ENCODE results near the gene SLC9A8. TPM values are rescaled to one million over a fixed set of nuclear protein-coding genes. Genes with fewer than 3 reads are reported as not detected.
A peak's percentile ranks its signal among the peaks of the same experiment; 100 is the strongest.

The SLC9A8 gene
- total RNA-seq, 2 experiments from 2014 or later = 9.4 to 11.3 TPM

DNA sequence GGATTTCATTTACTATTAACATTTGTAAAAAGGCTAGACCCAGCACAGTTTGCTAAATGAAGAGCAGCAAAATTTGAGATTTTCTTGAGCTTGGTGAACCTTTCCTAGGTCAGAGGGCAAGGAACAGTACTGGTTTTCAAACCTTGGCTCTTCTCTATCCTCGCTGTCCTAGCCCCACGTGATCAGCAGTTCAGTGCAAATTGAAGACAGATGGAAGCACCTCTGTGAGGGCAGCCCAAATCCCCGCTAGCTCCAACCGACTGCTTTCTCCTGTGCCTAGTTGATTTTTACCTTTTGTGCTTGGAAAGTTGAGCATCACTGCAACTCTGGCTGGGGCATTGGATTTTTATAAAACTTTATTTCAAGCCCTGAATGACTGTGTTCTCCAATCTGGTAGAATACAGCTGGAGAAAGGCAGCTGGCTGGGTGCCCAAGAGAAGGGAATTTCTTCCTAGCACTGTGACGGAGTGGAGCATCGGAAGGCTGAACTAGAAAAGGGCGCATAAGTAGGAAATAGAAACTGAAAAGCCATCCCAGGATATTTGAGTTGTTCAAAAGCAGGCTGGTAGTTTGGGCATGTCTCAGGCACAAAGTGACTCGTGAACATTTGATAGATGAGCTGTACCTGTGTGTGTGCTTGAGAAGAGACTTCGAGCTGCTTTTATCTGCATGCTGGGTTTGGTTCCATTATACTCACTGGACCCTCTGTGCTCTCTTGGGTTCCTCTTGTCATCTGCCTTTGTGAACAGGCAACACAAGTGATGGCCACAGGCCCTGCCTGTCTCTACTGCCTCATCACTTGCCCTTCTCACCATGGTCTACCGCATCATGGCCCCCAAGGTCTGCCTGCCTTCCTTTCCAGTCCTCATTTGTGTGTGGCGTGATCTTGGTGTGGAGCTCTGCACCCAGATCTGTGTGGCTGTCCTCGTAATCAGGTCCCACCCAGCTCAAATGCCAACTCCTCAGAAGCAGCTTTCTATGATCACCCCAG is 125.8 kb downstream of the SLC9A8 start:
- Mint-ChIP-seq H3K4me1 (ENCODE audit: low read depth) (peaks cover 42% of the 10 kb centered on the region), H3K36me3 (ENCODE audit: low read depth) (peaks cover 43% of the 10 kb centered on the region)
- intact Hi-C loops (cut with micrococcal nuclease) = no loop called here

DNA sequence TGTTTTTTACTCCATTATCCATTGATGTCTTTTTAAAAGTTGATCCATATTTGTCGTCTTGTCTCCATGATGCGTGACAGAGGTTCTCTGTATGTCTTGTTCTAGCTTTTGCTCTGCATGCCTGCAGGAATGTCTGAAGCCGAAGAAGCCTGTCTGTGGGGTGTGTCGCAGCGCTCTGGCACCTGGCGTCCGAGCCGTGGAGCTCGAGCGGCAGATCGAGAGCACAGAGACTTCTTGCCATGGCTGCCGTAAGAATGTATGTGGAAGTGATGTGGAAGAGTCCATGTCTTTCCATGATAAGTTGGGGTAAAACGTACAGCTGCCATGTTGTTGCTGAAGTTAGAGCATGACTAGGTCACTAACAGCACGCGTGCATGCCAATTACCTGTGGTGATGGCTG is 128.8 kb downstream of the SLC9A8 start:
- ATAC-seq (no peak), DNase-seq (no peak)
- H3K9me3 Mint-ChIP-seq = no peaks in the 10 kb centered on the region
- intact Hi-C loops (cut with micrococcal nuclease) = no loop called here
- peaks cover 53% of the 10 kb centered on the region for H3K36me3 Mint-ChIP-seq (ENCODE audit: low read depth)
- peaks cover 36% of the 10 kb centered on the region for H3K4me1 Mint-ChIP-seq (ENCODE audit: low read depth)
- CTCF ChIA-PET = interaction anchor here (1.1 to 1.4 kb wide), 2 partner anchors 23 to 38 kb away, joined by 3 read pairs; no protein-coding TSS in a partner anchor
- TF ChIP-seq, protein P1, sequence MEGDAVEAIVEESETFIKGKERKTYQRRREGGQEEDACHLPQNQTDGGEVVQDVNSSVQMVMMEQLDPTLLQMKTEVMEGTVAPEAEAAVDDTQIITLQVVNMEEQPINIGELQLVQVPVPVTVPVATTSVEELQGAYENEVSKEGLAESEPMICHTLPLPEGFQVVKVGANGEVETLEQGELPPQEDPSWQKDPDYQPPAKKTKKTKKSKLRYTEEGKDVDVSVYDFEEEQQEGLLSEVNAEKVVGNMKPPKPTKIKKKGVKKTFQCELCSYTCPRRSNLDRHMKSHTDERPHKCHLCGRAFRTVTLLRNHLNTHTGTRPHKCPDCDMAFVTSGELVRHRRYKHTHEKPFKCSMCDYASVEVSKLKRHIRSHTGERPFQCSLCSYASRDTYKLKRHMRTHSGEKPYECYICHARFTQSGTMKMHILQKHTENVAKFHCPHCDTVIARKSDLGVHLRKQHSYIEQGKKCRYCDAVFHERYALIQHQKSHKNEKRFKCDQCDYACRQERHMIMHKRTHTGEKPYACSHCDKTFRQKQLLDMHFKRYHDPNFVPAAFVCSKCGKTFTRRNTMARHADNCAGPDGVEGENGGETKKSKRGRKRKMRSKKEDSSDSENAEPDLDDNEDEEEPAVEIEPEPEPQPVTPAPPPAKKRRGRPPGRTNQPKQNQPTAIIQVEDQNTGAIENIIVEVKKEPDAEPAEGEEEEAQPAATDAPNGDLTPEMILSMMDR (IDR thresholded peaks at IDR 0.05) = no peak
- no peaks in the 10 kb centered on the region for H3K27me3 Mint-ChIP-seq
- POLR2A ChIA-PET = interaction anchor here (0.6 to 1.4 kb wide), 2 partner anchors 37 to 526 kb away, joined by 3 read pairs; no protein-coding TSS in a partner anchor
- no peak overlapping the region for H3K27ac Mint-ChIP-seq
- no peak overlapping the region for H3K4me3 Mint-ChIP-seq

More for the DNA sequence above, 125.8 kb downstream of the SLC9A8 start:
- DNase-seq = no peak
- Mint-ChIP-seq H3K4me3 (peak overlapping the region; percentile 90), H3K27ac (peak overlapping the region; percentile 91), H3K9me3 (no peaks in the 10 kb centered on the region), H3K27me3 (no peaks in the 10 kb centered on the region)
- POLR2A ChIA-PET = interaction anchor here (0.5 to 3.5 kb wide), 5 partner anchors 12 to 343 kb away, joined by 3 to 22 read pairs (median 4); partner anchors contain the start of gene SPATA2
- ATAC-seq = no peak
- TF ChIP-seq, protein P1 (IDR thresholded peaks at IDR 0.05) = no peak
- CTCF ChIA-PET = interaction anchor here (1.7 to 2.1 kb wide), 2 partner anchors 27 to 133 kb away, joined by 10 to 13 read pairs; no protein-coding TSS in a partner anchor

Other genes with a start within 250 kb of the SLC9A8 start
- gene PTGIS, start 244.7 kb upstream of the SLC9A8 start, total RNA-seq = 1 to 10 TPM; 1.5 to 1.6 TPM
- 10 to 100 TPM; 16.5 to 16.8 TPM for gene B4GALT5, start 99.0 kb upstream of the SLC9A8 start, total RNA-seq
- 1 to 10 TPM; 6.2 to 7.4 TPM for gene SPATA2, start 102.7 kb downstream of the SLC9A8 start, total RNA-seq
- gene RNF114, start 123.6 kb downstream of the SLC9A8 start, total RNA-seq = 10 to 100 TPM; 68.4 to 70.5 TPM
- 1 to 10 TPM in 1 of 2 experiments, under 1 TPM in 1; 0.90 to 1.4 TPM for gene SNAI1, start 170.2 kb downstream of the SLC9A8 start, total RNA-seq

Data from activated CD8-positive, alpha-beta T cell treated with anti-CD3 and anti-CD28 coated beads for 36 hours (primary cell).